Articular chondrocyte of knee joint (primary cell): ENCODE measurements around the gene GPR32. TPM values are rescaled to one million over a fixed set of nuclear protein-coding genes. Genes with fewer than 3 reads are reported as not detected.

Source experiments
- small RNA-seq: library from RNA; depleted of rRNA; stranded (forward); fragments of <200 nt; gene quantifications from one replicate; pipeline ENCODE3, GENCODE V24; 2012
- total RNA-seq: library from RNA; depleted of rRNA; stranded (reverse); fragments of >200 nt; gene quantifications from 2 replicates; pipeline ENCODE4 v1.2.3, GENCODE V29; 2012

Gene GPR32, protein sequence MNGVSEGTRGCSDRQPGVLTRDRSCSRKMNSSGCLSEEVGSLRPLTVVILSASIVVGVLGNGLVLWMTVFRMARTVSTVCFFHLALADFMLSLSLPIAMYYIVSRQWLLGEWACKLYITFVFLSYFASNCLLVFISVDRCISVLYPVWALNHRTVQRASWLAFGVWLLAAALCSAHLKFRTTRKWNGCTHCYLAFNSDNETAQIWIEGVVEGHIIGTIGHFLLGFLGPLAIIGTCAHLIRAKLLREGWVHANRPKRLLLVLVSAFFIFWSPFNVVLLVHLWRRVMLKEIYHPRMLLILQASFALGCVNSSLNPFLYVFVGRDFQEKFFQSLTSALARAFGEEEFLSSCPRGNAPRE
- total RNA-seq, result not detected in 2 replicates

DNA sequence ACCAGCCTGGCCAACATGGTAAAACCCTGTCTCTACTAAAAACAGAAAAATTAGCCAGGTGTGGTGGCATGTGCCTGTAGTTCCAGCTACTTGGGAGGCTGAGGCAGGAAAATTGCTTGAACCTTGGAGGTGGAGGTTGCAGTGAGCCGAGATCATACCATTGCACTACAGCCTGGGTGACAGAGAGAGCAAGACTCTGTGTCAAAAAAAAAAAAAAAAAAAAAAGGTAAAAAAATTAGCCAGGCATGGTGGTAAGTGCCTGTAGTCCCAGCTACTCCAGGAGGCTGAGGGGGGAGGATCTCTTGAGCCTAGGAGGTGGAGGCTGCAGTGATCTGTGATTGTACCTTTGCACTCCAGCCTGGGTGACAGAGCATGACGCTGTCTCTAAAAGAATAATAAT is at the start of gene GPR32:
Gene GPR32, plus strand, starts transcription at position 301 of the 400 bp plus-strand sequence. CDS start 137 bp downstream, outside the sequence.

GRCh38 chr19:50723069-50723468 is 47.2 kb upstream of the GPR32 start, which contains the start of gene CLEC11A:
CLEC11A (plus strand) TSS chr19:50723364; CDS start chr19:50723526, 162 bp downstream.

DNA sequence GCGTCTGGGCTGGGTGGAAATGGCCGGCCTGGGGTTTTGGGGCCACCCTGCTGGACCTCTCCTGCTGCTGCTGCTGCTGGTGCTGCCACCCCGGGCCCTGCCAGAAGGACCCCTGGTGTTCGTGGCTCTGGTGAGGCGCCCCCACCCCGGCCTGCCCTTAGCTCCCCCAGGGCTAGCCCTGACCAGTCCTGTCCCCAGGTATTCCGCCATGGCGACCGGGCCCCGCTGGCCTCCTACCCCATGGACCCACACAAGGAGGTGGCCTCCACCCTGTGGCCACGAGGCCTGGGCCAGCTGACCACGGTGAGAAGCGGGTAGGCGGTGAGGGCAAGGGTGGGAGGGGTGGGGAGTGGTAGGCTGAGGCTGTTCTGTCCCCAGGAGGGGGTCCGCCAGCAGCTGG is 20.1 kb downstream of the GPR32 start, which contains the start of gene ACP4:
Gene ACP4, plus strand, starts transcription at position 20 of the 400 bp plus-strand sequence. Its CDS starts 0 bp downstream, at position 20.

Small RNA genes lying within 50 kb of the gene (small RNA-seq; reads per million reads assigned to genes)
- gene SNORD88A (62.3 reads per million, percentile 97 among the genes with 10 or more reads in this experiment), gene SNORD88B (not detected), gene SNORD88C (not detected)

Other genes starting within 250 kb of the GPR32 start
- not detected in 2 replicates for gene LRRC4B, start 202.0 kb upstream of the GPR32 start, total RNA-seq
- not detected in 2 replicates for gene SYT3, start 130.6 kb upstream of the GPR32 start, total RNA-seq
- gene C19orf81, start 121.0 kb upstream of the GPR32 start, total RNA-seq, result not detected in 2 replicates
- 0.52 and 1.2 TPM in 2 replicates for gene SHANK1, start 50.7 kb upstream of the GPR32 start, total RNA-seq
- gene CLEC11A, start 47.1 kb upstream of the GPR32 start, total RNA-seq, result 9.4 and 17.7 TPM in 2 replicates
- gene ACP4, start 20.0 kb downstream of the GPR32 start, total RNA-seq, result not detected in 2 replicates
- gene KLK1, start 53.3 kb downstream of the GPR32 start, total RNA-seq, result not detected in 2 replicates
- gene KLK15, start 63.1 kb downstream of the GPR32 start, total RNA-seq, result not detected in 2 replicates
- gene KLK3, start 84.5 kb downstream of the GPR32 start, total RNA-seq, result not detected in 2 replicates
- gene KLK2, start 103.0 kb downstream of the GPR32 start, total RNA-seq, result not detected in 2 replicates
- not detected in 2 replicates for gene KLK4, start 140.9 kb downstream of the GPR32 start, total RNA-seq
- not detected in 2 replicates for gene KLK5, start 182.6 kb downstream of the GPR32 start, total RNA-seq
- not detected in 2 replicates for gene KLK6, start 199.1 kb downstream of the GPR32 start, total RNA-seq
- not detected in 2 replicates for gene KLK7, start 213.5 kb downstream of the GPR32 start, total RNA-seq
- gene KLK8, start 231.1 kb downstream of the GPR32 start, total RNA-seq, result not detected in 2 replicates
- gene KLK10, start 249.2 kb downstream of the GPR32 start, total RNA-seq, result not detected in 2 replicates